Natural killer cell (primary cell): ENCODE results near the gene SLC25A41. TPM values are rescaled to one million over a fixed set of nuclear protein-coding genes. Genes with fewer than 3 reads are reported as not detected.
A peak's percentile ranks its signal among the peaks of the same experiment; 100 is the strongest.

Experiments
- ATAC-seq, 3 donors: fragments of 150-1000 bp in 2 of 3; fragments of 200-7000 bp in 1 of 3; cut with Tn5 transposase; 1 replicate in 1 of 3; 2 replicates in 2 of 3; pipeline ENCODE4 v1.10.0; 2021; ENCODE audit warnings: mild to moderate bottlenecking in 2 of 3, moderate library complexity in 2 of 3
- DNase-seq, 2 donors: peaks; one replicate each; pipeline versions ENCODE4 v3.0.0 to v3.0.0-alpha.2; 2013 to 2021; ENCODE audit warnings: mixed read lengths in 1 of 2
- H3K27ac ChIP-seq: one replicate; pipeline ENCODE4 v1.5.1; 2013; ENCODE audit warnings: mild to moderate bottlenecking, low read length
- H3K27me3 ChIP-seq: one replicate; pipeline ENCODE4 v1.6.1; 2013; ENCODE audit warnings: low read length; ENCODE audit not compliant: control insufficient read depth, insufficient read depth
- H3K36me3 ChIP-seq: one replicate; pipeline ENCODE4 v1.6.1; 2013; ENCODE audit warnings: low read length; ENCODE audit not compliant: control insufficient read depth, insufficient read depth
- H3K4me1 ChIP-seq: one replicate; pipeline ENCODE4 v1.6.1; 2013; ENCODE audit warnings: low read length; ENCODE audit not compliant: control insufficient read depth, insufficient read depth
- H3K4me3 ChIP-seq: one replicate; pipeline ENCODE4 v1.5.1; 2013; ENCODE audit warnings: low read length
- H3K9me3 ChIP-seq: one replicate; pipeline ENCODE4 v1.6.1; 2013; ENCODE audit warnings: low read length; ENCODE audit not compliant: control insufficient read depth, insufficient read depth
- H3K27ac Mint-ChIP-seq, 2 donors: one replicate each; pipeline ENCODE4 v1.8.0; 2022; ENCODE audit warnings: mild to moderate bottlenecking in 2 of 2, mixed read lengths in 2 of 2, moderate library complexity in 1 of 2
- H3K27me3 Mint-ChIP-seq, 2 donors: one replicate each; pipeline ENCODE4 v1.8.0; 2022; ENCODE audit warnings: low read depth in 2 of 2, mixed read lengths in 2 of 2
- H3K36me3 Mint-ChIP-seq: one replicate; pipeline ENCODE4 v1.8.0; 2022; ENCODE audit warnings: mixed read lengths
- H3K4me1 Mint-ChIP-seq, 2 donors: one replicate each; pipeline ENCODE4 v1.8.0; 2022; ENCODE audit warnings: mixed read lengths in 2 of 2
- H3K4me3 Mint-ChIP-seq: one replicate; pipeline ENCODE4 v1.8.0; 2022; ENCODE audit warnings: mild to moderate bottlenecking, moderate library complexity, mixed read lengths
- H3K9me3 Mint-ChIP-seq, 2 donors: one replicate each; pipeline ENCODE4 v1.8.0; 2022; ENCODE audit warnings: mixed read lengths in 2 of 2
- CTCF ChIP-seq: fragments of 200-600 bp; IDR thresholded peaks from one replicate; pipeline ENCODE4 v1.8.0; 2022; ENCODE audit warnings: antibody characterized with exemption
- WGBS: methylation state at CpG from one replicate; pipeline ENCODE4 v1.1.7; 2013; ENCODE audit warnings: missing lambda C conversion rate; ENCODE audit not compliant: insufficient coverage; 5-methylcytosine and 5-hydroxymethylcytosine counted together
- intact Hi-C: fragments of 100-400 bp; cut with micrococcal nuclease; formaldehyde crosslinking; loops from one replicate; pipeline ENCODE4 v1.14.2; 2022
- total RNA-seq, 4 donors: library from RNA; stranded (reverse); fragments of 120-200 nt in 1 of 4; gene quantifications; one replicate each; pipeline versions ENCODE4 v1.2.3 to v1.2.4, GENCODE V29; 2013 to 2022

SLC25A41 gene
- not detected for total RNA-seq
- total RNA-seq (2013), result 0.07 TPM

GRCh38 chr19:6433663-6434062 lies at the start of gene SLC25A41:
SLC25A41 (minus strand) TSS chr19:6433763; CDS start chr19:6433693, 70 bp downstream.
- H3K4me3 ChIP-seq, result no peak within 1 kb of the TSS
- H3K9me3 ChIP-seq, result no peaks in the 10 kb centered on the region
- 96% methylated on average over 8 of the region's 10 CpGs for WGBS
- no peaks in the 10 kb centered on the region for H3K9me3 Mint-ChIP-seq
- no peaks in the 10 kb centered on the region for H3K27me3 ChIP-seq
- H3K36me3 Mint-ChIP-seq, result no peaks in the 10 kb centered on the region
- H3K27ac Mint-ChIP-seq, result no peak within 1 kb of the TSS
- intact Hi-C loops, result no loop called here
- no peak within 1 kb of the TSS for H3K4me3 Mint-ChIP-seq
- ATAC-seq (no peak), DNase-seq (no peak)
- H3K36me3 ChIP-seq, result no peaks in the 10 kb centered on the region
- H3K27me3 Mint-ChIP-seq, result peaks cover 0 to 4% of the 10 kb centered on the region in 2 donors
- no peaks in the 10 kb centered on the region for H3K4me1 ChIP-seq
- no peak within 1 kb of the TSS for H3K27ac ChIP-seq
- no peak for TF ChIP-seq CTCF
- H3K4me1 Mint-ChIP-seq, result no peaks in the 10 kb centered on the region

- H3K9me3 ChIP-seq, result no peaks in the 10 kb centered on the region
- DNase-seq, result no peak
- H3K4me3 ChIP-seq, result no peak overlapping the region
- Mint-ChIP-seq H3K27ac (peak overlapping the region; percentile 95 to 99), H3K4me3 (peak overlapping the region; percentile 1), H3K36me3 (no peaks in the 10 kb centered on the region), H3K9me3 (no peaks in the 10 kb centered on the region), H3K27me3 (no peaks in the 10 kb centered on the region), H3K4me1 (peaks cover 41 to 46% of the 10 kb centered on the region in 2 donors)
- intact Hi-C loops, result no loop called here
- ATAC-seq, result no peak
- no peaks in the 10 kb centered on the region for H3K27me3 ChIP-seq
- H3K36me3 ChIP-seq, result peaks cover 6% of the 10 kb centered on the region
- 94% methylated on average over 3 of the region's 3 CpGs for WGBS
- TF ChIP-seq CTCF, result no peak
- H3K4me1 ChIP-seq, result peaks cover 46% of the 10 kb centered on the region
- H3K27ac ChIP-seq, result no peak overlapping the region
Measured at GRCh38 chr19:6483235-6483634, 49.7 kb upstream of the SLC25A41 start.

GRCh38 chr19:6482343-6482686 lies 48.8 kb upstream of the SLC25A41 start:
- Mint-ChIP-seq H3K27ac (peak overlapping the region; percentile 95 to 99), H3K36me3 (no peaks in the 10 kb centered on the region), H3K4me3 (peak overlapping the region; percentile 94), H3K27me3 (no peaks in the 10 kb centered on the region), H3K4me1 (peaks cover 41 to 46% of the 10 kb centered on the region in 2 donors), H3K9me3 (no peaks in the 10 kb centered on the region)
- Histone ChIP-seq H3K27ac (peak overlapping the region; percentile 90), H3K27me3 (no peaks in the 10 kb centered on the region), H3K4me1 (peaks cover 46% of the 10 kb centered on the region), H3K9me3 (no peaks in the 10 kb centered on the region), H3K36me3 (peaks cover 9% of the 10 kb centered on the region), H3K4me3 (peak overlapping the region; percentile 71)
- DNase-seq (peak in 1 of 2 donors; percentile 32), ATAC-seq (peak in 1 of 3 donors; percentile 14)
- no peak for TF ChIP-seq CTCF
- intact Hi-C loops, result no loop called here
- 75% methylated on average over 8 of the region's 8 CpGs for WGBS
